RWPE1 (cell line): Measurements from ENCODE around the gene MGP.

Experiments used
- CTCF ChIA-PET: fragments of 350-600 bp; sonication (Branson Sonifier 250); formaldehyde crosslinking; extraction: SDS; loops from one replicate; lab custom pipeline; 2021; lab: Yijun Ruan, JAX
- POLR2A ChIA-PET: fragments of 400-600 bp; formaldehyde crosslinking; extraction: SDS; loops from one replicate; lab custom pipeline; 2020; ENCODE audit warnings: antibody characterized with exemption; ENCODE audit not compliant: low non-redundant PET; lab: Yijun Ruan, JAX
- DNase-seq: peaks from one replicate; pipeline ENCODE4 v3.0.0; 2012; ENCODE audit warnings: low spot score
- H3K27ac ChIP-seq: fragments of 450-650 bp; 2 replicates; pipeline ENCODE4 v1.5.1; 2017
- CTCF ChIP-seq: fragments of 450-650 bp; conservative IDR thresholded peaks from 2 replicates; pipeline ENCODE4 v1.5.1; 2017; ENCODE audit warnings: low read depth, mild to moderate bottlenecking

Gene MGP

GRCh38 chr12:14884458-14884878 is 1.2 kb downstream of the MGP start:
- POLR2A ChIA-PET: no interaction called here
- no peak for TF ChIP-seq CTCF
- CTCF ChIA-PET: no interaction called here
- DNase-seq: peak; percentile 14
- no peak overlapping the region for H3K27ac ChIP-seq

GRCh38 chr12:14883686-14884085 is 2.0 kb downstream of the MGP start:
- POLR2A ChIA-PET: no interaction called here

GRCh38 chr12:14880890-14881453 is 4.7 kb downstream of the MGP start:
- no peak for DNase-seq
- no peak overlapping the region for H3K27ac ChIP-seq
- ChIA-PET POLR2A (no interaction called here), CTCF (no interaction called here)
- TF ChIP-seq CTCF: no peak

More at GRCh38 chr12:14883686-14884085, 2.0 kb downstream of the MGP start:
- no peak for TF ChIP-seq CTCF
- no peak for DNase-seq
- CTCF ChIA-PET: interaction anchor here (0.7 kb wide), 1 partner anchor 1171 kb away, joined by 4 read pairs; no protein-coding TSS in a partner anchor
- H3K27ac ChIP-seq: no peak overlapping the region

- POLR2A ChIA-PET: no interaction called here
- TF ChIP-seq CTCF: no peak
- H3K27ac ChIP-seq: no peak overlapping the region
- CTCF ChIA-PET: no interaction called here
- DNase-seq: no peak
Observed at GRCh38 chr12:14879222-14879933, 6.3 kb downstream of the MGP start.

GRCh38 chr12:14878488-14878887 is 7.2 kb downstream of the MGP start:
- H3K27ac ChIP-seq: no peak overlapping the region
- DNase-seq: no peak
- POLR2A ChIA-PET: no interaction called here
- TF ChIP-seq CTCF: no peak
- CTCF ChIA-PET: no interaction called here

GRCh38 chr12:14876833-14877232 is 8.8 kb downstream of the MGP start:
- CTCF ChIA-PET: no interaction called here
- no peak for DNase-seq
- no peak for TF ChIP-seq CTCF

More at GRCh38 chr12:14876833-14877232, 8.8 kb downstream of the MGP start:
- POLR2A ChIA-PET: no interaction called here
- H3K27ac ChIP-seq: no peak overlapping the region
